HG03521 (cell line): ENCODE measurements around the gene PCDHGB6.
"Not testable (repeated sequence)": the region's sequence is repeated elsewhere in the genome, so short reads cannot be mapped to it uniquely, and the experiment has no call there.

Experiments
- ATAC-seq: cut with Tn5 transposase; IDR thresholded peaks from one replicate; pipeline ENCODE4 v1.9.1; 2021; ENCODE audit warnings: mild to moderate bottlenecking, moderate library complexity; ENCODE audit not compliant: unreplicated experiment

The PCDHGB6 gene

GRCh38 chr5:141417494-141418172 is 9.8 kb downstream of the PCDHGB6 start, which contains the start of gene PCDHGB7:
Gene PCDHGB7, plus strand, starts transcription at chr5:141417677. Its CDS starts 183 bp downstream, at chr5:141417860.
- ATAC-seq: peak; percentile 57

GRCh38 chr5:141419074-141419880 is 11.5 kb downstream of the PCDHGB6 start:
- ATAC-seq: no peak

- no peak for ATAC-seq
Measured at GRCh38 chr5:141420855-141421488, 13.2 kb downstream of the PCDHGB6 start, which contains the start of gene PCDHGA11. Gene PCDHGA11, plus strand, starts transcription at chr5:141421051. Its CDS starts 177 bp downstream, at chr5:141421228.

- no peak for ATAC-seq
Measured at GRCh38 chr5:141421489-141421855, 13.7 kb downstream of the PCDHGB6 start.

DNA sequence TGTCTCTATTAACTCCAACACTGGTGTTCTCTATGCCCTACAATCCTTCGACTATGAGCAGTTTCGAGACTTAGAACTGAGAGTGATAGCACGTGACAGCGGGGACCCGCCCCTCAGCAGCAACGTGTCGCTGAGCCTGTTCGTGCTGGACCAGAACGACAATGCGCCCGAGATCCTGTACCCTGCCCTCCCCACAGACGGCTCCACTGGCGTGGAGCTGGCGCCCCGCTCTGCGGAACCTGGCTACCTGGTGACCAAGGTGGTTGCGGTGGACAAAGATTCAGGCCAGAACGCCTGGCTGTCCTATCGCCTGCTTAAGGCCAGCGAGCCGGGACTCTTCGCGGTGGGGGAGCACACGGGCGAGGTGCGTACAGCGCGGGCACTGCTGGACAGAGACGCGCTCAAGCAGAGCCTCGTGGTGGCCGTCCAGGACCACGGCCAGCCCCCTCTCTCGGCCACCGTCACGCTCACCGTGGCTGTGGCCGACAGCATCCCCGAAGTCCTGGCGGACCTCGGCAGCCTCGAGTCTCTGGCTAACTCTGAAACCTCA is 15.0 kb downstream of the PCDHGB6 start:
- no peak for ATAC-seq

- no peak for ATAC-seq
Measured at GRCh38 chr5:141427783-141428426, 20.1 kb downstream of the PCDHGB6 start.

GRCh38 chr5:141430332-141431113 is 22.7 kb downstream of the PCDHGB6 start, which contains the start of gene PCDHGA12:
Gene PCDHGA12, plus strand, starts transcription at chr5:141430507. Its CDS starts 253 bp downstream, at chr5:141430760.
- ATAC-seq: peak; percentile 84

DNA sequence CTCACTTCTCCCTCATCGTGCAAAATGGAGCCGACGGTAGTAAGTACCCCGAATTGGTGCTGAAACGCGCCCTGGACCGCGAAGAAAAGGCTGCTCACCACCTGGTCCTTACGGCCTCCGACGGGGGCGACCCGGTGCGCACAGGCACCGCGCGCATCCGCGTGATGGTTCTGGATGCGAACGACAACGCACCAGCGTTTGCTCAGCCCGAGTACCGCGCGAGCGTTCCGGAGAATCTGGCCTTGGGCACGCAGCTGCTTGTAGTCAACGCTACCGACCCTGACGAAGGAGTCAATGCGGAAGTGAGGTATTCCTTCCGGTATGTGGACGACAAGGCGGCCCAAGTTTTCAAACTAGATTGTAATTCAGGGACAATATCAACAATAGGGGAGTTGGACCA is 23.5 kb downstream of the PCDHGB6 start:
- no peak for ATAC-seq

GRCh38 chr5:141432308-141432707 is 24.5 kb downstream of the PCDHGB6 start:
- ATAC-seq: not testable (repeated sequence)

DNA sequence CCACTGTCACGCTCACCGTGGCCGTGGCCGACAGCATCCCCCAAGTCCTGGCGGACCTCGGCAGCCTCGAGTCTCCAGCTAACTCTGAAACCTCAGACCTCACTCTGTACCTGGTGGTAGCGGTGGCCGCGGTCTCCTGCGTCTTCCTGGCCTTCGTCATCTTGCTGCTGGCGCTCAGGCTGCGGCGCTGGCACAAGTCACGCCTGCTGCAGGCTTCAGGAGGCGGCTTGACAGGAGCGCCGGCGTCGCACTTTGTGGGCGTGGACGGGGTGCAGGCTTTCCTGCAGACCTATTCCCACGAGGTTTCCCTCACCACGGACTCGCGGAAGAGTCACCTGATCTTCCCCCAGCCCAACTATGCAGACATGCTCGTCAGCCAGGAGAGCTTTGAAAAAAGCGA is 24.9 kb downstream of the PCDHGB6 start:
- ATAC-seq: not testable (repeated sequence)

DNA sequence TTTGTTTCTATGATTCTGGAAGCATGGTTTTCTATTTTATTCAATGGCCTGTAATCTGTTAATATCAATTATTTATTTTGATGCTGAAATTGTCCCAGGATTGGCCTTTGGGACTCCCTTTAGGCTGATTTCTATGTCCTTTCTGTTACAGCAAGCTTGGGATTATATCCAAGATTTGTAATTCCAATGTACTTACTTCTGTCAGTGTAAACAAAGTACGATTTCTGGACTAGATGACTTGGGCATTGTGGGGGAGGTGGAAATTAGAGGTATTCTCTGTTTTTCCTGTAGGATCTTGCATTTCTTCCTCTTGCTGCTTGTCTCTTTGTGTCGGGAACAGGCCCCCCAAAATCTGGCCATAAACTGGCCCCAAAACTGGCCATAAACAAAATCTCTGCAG is 26.2 kb downstream of the PCDHGB6 start:
- ATAC-seq: no peak

DNA sequence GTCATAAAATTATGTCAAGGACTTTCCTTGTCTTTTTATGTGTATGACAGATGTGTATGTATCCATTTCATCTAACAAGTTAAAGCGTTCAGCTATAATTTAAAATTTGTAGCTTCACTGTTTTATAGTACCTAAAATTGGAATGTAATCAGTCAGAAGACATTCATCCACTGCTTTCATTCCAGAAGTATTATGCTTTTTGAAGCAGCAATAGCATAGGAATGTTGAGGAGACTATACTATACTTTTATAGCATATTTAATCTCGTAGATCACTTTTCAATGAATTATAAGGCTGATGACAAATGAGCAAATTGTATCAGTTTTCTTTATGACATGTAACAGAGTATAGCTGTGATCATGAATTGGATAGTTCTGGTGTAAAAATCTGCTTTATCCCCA is 29.4 kb downstream of the PCDHGB6 start:
- no peak for ATAC-seq

DNA sequence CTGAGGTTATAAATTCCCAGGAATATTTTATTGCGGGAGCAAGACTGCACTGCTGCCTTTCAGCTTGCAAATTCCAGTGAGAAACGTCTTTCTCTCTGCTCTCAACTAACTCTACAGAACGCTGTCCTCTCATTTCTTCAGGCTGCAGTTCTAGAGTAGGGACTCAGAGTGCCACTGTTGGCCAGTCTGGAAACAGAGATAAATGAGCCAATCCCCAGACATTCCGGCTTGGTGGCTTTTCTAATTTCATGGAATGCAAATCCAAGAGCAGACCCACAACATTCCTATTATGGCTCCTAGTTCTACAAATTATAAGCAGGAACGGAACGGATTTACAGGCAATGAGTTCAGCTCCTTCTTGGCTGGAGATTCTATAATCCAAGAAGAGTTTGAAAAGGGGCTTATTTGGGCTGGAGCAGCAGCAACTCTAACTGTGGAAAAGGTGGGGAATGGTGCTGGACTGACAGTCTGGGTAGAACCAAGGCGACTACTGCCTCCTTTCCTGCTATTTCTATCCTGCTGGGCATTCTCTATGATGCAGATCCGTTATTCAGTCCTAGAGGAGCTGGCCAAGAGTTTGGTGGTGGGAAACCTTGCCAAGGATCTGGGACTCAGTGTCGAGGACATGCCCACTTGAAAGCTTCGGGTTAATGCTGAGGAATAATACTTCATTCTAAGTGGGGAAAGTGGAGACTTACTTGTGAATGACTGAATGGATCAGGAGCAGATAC is 31.8 kb downstream of the PCDHGB6 start:
- ATAC-seq: no peak

- ATAC-seq: no peak
Measured at GRCh38 chr5:141440341-141440740, 32.5 kb downstream of the PCDHGB6 start.

DNA sequence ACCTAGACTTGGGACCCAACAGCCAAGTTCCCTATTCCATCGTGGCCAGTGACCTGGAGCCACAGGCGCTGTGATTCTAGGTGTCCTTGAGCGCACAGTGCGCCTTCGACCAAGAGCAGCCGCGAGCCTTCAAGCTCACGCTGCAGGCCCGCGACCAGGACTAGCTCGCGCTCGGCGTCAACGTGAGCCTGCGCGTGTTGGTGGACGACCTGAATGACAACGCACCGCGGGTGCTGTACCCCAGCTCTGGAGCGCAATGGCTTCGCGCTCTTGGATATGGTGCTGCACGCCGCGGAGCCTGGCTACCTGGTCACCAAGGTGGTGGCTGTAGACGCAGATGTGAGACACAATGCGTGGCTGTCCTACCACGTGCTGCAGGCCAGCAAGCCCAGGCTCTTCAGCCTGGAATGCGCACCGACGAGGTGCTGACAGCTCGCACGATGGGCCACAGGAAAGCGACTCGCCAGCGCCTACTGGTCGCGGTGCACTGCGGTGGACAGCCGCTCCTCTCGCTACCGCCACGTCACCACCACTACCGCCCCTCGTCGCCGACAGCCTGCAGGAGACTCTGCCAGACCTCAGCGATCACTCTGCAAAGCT is 33.9 kb downstream of the PCDHGB6 start:
- ATAC-seq: no peak
